ENCODE results near the gene STXBP1. TPM values are rescaled to one million over a fixed set of nuclear protein-coding genes. Genes with fewer than 3 reads are reported as not detected.
A peak's percentile ranks its signal among the peaks of the same experiment; 100 is the strongest.
"Not testable (repeated sequence)": the region's sequence is repeated elsewhere in the genome, so short reads cannot be mapped to it uniquely, and the experiment has no call there.

The STXBP1 gene
- total RNA-seq, 1 donor from 2014 or later: 16.0 TPM

DNA sequence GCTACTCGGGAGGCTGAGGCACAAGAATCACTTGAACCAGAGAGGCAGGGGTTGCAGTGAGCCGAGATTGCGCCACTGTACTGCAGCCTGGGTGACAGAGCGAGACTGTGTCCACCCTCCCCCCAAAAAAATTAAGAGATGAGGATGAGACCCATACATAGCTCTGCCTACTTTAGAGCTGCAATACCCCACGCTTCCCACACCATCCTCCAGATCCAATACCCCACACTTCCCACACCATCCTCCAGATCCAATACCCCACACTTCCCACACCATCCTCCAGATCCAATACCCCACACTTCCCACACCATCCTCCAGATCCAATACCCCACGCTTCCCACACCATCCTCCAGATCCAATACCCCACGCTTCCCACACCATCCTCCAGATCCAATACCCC lies 34.9 kb upstream of the STXBP1 start:
- DNase-seq (ENCODE audit: low read depth, low spot score): not testable (repeated sequence)

DNA sequence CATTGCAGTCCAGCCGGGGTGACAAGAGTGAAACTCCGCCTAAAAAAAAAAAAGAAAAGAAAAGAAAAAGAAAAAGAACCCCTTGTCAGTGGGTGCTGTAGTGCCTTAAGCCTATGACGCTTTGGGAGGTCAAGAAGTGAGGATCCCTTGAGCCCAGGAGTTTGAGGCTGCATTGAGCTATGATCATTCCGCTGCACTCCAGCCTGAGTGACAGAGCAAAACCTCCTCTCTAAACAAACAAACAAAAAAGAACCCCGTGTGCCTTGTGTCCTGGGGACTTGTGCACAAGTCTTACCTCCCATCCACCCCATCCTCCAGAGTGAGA lies 33.5 kb upstream of the STXBP1 start:
- no peak for DNase-seq (ENCODE audit: low read depth, low spot score)

DNA sequence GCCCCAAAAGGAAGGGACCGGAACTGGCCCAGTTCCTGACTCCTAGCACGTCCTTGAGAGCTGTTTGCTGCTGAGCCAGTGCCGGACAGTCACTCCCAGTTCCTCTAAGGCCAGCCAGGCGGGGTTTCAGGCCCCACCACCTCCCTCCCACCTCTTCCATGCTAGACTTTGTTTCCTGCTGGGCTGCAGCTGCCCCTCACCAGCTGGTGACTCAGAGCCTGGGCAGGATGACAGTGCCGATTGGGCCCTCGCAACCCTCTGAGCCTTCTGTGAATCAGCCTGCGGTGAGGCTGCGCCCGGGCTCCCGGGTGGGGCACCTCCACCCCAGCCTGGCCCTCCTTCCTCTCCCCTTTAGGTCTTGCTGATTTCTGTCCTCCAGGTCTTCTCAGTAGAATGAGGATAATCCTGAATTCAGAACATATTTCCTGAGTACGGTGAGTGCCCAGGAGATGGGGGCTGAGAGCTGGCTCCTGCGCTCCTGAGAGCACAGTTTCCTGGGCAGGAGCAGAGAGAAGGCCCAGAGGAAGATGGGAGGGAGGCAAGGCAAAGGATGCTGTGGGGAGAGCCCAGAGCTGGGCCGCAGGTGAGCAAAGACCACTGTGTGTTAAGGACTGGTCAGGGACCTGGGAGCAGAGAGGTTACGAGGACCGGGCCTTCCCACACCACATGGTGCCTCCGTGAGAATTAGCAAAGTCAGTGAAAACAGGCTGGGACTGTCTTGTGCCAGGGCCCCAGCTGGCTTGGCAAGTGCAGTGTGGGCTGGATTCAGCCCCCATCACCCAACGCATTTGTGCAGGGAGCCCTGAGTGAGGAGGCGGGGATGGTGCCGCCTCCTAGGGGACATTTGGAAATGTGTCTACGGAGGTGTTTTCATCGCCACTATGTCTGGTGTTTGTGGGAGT lies 32.9 kb upstream of the STXBP1 start:
- peak; percentile 89 for DNase-seq (ENCODE audit: low read depth, low spot score)

DNA sequence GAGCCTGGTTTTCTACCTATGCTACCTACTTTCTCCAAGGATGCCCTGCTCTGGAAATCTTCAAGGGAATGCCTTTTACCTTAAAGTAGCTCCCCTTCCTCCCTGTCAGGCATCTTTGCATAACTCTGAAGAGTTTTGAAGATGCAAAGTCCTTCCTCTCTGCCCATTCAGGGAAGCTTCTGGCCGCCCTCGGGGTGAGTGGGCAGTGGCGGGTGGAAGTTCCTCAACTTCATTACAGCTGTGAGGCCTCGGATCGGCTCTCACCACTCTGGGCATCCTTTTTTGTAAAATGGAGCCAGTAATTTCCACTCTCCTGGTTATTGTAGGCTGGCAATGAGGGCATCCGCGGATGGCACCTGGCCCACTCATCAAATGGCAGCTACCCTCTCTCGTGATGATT lies 31.7 kb upstream of the STXBP1 start:
- DNase-seq (ENCODE audit: low read depth, low spot score): no peak

DNA sequence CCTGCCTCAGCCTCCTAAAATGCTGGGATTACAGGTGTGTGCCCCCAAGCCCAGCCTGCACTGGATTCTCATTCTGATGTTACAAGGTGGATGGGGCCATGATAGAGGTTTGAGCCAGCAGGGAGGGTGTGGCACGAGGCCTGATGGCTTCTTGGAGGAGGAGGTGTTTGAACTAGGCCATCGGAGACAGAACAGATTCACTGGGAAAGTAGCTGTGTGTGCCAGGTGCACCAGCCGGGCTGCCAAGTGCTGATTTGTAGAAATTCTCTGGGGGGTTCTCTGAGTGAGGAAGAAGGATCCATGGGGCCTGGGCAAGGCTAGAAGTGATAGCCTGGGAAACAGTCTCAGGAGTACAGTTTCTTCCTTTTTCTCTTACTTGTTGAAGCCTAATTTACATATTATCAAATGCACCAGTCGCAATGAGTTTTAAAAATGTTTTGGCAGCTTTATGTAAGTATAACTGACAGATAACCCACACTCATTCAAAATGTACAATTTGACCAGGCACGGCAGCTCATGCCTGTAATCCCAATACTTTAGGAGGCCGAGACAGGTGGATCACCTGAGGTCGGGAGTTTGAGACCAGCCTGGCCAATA lies 31.1 kb upstream of the STXBP1 start:
- DNase-seq (ENCODE audit: low read depth, low spot score): no peak

DNA sequence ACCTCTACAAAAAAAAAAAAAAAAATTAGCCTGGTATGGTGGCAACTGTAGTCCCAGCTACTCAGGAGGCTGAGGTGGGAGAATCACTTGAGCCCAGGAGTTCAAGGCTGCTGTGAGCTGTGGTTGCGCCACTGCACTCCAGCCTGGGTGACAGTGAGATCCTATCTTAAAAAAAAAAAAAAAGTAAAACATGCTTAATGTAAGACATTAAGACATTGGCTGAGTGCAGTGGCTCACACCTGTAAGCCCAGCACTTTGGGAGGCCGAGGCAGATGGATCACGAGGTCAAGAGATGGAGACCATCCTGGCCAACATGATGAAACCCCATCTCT lies 27.6 kb upstream of the STXBP1 start:
- not testable (repeated sequence) for DNase-seq (ENCODE audit: low read depth, low spot score)

DNA sequence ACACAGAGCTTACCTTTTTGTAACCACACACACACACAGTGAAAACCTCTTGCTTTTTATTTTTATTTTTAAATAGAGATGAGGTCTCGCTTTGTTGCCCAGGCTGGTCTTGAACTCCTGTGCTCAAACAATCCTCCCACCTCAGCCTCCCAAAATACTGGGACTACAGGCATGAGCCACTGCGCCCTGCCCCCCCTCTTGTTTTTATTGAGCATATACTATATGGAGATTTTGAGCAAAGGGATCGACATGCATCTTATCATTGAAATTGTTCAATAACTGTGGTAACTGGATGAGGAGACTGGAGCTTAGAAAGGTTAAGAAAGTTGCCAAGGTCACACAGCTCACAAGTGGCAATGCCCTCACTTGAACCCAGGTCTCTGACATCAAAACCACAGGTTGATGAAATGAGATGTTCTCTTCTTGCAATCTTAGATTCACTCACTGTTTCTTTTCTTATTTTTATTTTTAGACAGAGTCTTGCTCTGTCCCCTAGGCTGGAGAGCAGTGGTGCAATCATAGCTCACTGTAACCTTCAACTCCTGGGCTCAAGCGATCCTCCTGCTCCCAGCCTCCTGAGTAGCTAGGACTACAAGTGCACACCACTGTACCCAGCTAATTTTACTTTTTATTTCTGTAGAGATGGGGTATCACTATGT lies 26.8 kb upstream of the STXBP1 start:
- DNase-seq (ENCODE audit: low read depth, low spot score): no peak

DNA sequence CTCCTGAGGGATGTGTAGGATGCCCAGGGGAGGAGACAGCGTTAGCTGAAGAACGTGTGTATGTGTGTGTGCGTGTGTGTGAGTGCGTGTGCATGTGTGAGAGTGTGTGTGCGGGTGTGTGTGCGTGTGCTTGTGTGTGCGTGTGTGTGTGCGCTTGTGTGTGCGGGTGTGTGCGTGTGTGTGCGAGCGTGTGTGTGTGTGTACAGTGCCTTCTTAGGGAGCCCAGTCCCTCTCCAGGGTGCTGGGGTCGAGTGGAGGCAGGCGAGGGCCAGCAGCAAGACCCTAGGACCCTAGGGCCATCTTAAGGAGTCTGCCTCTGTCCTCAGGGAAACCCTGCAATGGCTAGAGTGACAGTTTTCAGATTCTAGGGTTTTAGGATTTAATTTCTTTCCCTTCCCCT lies 26.0 kb upstream of the STXBP1 start:
- no peak for DNase-seq (ENCODE audit: low read depth, low spot score)

DNA sequence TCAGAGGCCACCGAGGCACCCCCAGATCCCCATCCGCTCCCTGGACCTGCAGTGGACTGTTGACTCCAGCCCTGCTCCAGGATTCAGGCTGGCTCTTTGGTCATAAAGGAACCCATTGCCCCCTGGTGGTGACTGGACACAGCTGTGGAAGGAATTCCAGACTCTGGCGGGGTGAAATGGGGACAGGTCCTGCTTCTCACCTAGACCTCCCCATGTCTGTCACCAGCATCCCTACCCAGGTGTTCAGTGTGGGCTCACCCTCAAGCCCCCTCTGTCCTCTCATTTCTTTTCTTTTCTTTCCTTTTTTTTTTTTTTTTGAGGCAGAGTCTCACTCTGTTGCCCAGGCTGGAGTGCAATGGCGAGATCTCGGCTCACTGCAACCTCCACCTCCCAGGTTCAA lies 25.5 kb upstream of the STXBP1 start:
- peak; percentile 54 for DNase-seq (ENCODE audit: low read depth, low spot score)

DNA sequence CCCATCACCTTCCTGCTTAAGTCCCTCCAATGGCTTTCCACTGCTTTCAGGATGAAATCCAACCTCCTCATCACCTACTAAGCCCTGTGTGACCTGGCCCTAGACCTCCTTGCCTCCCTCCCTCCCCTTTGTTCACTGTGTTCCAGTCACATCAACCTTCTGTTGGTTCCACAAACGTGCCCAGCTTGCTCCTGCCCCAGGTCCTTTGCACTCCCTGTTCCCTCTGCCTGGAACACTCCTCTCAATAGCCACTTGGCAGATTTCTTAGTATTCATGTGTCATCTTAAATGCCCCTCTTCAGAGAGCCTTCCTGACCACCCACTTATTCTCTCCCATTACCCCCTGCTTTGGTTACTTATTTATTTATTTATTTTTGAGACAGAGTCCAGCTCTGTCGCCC lies 24.1 kb upstream of the STXBP1 start:
- no peak for DNase-seq (ENCODE audit: low read depth, low spot score)

DNA sequence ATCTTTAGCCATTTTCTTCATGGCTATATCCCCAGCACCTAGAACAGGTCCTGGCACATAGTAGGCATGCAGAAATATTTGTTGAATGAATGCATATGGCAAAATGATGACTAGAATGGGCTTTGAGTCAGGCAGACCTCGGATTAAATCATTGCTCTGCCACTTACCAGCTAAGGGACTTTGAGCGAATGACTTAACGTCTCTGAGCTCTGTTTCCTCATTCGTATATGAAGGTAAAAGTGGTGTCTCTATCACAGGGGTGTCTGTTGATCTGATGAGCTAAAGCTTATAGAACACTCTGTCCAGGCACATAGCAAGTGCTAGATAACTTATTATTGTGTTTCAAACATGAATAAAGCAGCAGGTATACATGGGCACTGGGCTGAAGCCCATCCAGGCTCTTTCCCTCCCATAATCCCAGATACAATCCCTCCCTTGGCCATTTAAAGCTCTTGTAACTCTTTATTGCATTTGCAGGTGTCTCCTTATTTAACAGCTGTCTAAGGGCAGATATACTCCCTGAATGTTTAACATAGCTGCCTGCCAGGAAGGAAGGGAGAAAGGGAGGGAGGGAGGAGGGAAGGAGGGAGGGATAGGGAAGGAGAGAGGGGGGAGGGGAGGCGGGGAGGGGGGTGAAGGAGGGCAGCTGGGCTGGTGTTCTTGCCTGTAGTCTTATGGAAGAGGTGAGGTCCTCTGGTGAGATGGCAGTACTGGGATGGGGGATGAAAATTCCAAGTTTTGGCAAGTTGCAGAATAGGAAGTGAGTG lies 23.2 kb upstream of the STXBP1 start:
- DNase-seq (ENCODE audit: low read depth, low spot score): no peak

DNA sequence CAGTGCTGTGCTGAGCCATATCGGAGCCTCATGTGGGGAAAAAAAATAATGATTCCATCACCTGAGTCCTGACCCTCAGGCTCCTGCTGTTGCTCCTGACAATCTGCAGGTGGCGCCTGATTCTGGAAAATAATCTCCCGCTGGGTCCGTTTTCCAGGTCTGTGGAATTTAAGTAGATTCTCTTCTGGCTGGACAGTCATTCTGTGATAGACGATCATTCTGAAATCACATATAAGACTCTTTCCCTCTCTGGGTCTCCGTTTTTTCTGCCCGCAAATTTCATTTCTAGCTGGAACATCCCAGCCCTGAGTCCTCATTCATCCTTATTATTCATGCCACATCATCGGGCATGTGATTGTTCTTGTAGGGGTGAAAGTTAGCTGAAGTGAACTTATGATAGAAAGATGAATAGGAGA lies 22.1 kb upstream of the STXBP1 start:
- no peak for DNase-seq (ENCODE audit: low read depth, low spot score)

DNA sequence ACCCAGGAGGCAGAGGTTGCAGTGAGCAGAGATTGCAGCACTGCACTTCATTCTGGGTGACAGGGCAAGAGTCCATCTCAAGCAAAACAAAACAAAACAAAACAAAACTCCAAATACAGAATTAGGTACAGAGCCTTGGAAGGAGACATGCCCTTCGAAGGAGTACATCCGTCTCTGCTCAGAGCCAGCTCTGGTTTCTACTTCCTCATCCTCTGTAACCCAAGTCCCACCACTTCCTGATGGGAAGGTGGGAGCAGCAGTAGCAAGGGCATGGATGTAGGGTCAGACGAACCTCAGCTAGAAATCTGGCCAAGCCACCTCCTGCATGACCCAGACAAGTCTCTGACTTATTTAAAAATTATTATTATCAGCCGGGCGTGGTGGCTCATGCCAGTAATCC lies 16.5 kb upstream of the STXBP1 start:
- DNase-seq (ENCODE audit: low read depth, low spot score): no peak

DNA sequence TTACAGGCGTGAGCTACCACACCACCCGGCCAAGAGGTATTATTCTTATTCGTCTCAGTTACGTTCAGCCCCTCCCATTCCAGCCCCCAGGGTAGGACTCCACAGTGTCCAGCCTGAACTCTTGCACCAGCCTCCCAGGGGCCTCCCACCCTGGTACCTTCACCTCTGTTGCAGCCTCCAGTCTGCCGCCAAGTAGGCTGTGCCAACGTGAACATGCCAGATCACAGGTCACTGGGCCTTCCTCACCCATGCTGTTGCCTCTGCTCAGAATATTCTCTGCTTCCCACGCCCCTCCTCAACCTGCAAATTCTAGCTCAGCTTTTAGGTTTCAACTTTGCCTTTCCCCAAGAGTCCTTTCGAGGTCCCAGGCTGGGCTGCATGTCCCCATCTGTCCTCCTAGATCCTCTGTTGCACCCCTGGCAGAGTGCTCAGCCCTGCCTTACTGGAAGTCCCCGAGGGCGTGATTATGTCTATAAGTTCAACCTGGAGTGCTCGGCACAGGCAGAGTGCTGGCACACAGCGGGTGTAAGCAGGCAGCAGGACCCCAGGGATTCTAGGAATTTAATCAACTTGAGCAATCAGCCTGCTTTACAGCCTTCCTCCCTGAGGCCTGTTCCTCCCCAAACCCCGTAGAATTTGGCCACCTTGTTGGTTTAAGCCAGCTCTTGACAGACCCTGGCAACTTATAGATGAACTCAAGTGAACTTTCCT lies 13.1 kb upstream of the STXBP1 start:
- no peak for DNase-seq (ENCODE audit: low read depth, low spot score)

DNA sequence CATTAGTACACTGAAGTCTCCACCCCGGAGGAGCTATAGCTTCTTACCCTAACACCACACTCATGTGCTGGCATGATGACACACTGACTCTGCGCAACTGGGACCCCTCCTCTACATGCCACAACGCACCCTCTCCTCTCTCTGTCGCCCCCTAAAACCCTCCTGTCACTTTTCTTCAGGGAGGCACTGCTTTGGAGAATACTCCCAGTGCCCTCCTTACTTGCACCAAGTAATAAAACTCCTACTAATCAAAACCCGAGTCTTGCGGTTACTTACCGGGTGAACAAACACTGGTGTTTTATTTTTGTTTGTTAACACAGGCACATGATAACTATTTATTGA lies 12.6 kb upstream of the STXBP1 start:
- DNase-seq (ENCODE audit: low read depth, low spot score): no peak

DNA sequence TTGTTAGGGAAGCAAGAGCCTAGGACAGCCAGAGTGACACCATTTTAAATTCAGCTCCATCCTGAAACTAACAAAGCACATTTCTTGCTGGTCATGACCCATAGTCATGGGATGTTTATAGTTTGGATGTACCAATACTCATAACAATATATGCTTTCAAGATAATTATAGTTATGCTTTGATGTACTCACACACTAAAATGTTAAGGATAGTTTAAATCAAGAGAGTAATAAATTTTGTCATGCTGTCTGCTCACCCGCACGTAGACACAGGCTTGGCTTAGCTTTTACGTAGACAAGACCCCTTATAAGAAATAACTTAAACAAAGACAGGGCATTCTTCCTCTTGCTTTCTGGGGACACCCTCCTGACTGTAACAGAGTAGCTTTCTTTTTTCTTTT lies 8.9 kb upstream of the STXBP1 start:
- no peak for DNase-seq (ENCODE audit: low read depth, low spot score)

DNA sequence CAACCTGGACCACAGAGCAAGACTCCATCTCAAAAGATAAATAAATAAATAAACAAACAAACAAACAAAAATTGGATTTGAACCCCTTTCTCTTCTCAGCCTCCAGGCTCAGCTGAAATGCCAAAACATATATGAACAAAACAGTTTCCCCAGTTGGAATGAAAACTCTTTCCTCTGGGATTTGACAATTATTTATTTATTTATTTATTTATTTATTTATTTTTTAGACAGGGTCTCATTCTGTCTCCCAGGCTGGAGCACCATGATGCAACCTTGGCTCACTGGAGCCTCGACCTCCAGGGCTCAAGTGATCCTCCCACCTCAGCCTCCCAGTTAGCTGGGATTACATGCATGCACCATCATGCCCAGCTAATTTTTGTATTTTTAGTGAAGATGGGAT lies 6.0 kb upstream of the STXBP1 start:
- DNase-seq (ENCODE audit: low read depth, low spot score): no peak

DNA sequence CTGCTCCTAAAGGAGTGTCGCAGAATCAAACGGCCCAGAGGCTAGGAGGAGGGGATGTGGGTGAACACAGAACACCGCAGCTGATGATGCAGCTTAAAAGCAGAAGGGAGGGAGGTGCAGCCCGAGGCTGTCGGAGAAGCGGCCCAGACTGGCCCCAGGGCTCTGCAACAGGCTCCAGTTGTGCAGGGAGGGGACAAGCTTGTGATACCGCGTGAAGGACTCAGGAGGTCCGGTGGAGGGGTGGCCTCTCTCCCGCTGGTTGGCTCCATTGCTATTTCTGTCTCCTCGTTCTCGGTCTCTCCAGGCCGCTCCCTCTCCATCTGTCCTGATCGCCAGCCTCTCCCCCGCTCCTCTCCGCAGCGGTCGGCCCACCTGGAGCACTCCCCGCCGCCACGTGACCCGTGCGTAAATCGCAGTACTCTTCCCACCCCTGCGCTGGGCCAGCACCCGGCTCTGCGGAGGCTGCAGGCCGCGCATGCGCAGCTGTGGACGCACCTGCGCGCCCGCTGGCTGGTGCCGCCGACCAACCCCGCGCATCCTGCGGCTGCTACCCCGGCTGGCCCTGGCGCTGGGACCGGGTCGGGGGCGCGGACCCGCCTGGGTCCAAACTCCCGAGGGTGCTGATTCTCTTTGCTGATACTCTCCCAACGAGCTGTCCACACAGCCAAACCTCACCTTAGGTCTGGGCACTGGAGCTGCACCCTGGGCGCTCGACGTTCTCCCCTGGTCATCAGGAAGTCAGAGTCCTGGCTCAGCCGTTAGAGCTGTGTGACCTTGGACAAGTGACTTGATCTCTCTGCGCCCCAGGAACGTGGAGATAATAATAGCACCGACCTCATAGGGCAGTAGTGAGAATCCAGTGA lies 3.7 kb upstream of the STXBP1 start:
- DNase-seq (ENCODE audit: low read depth, low spot score): no peak

DNA sequence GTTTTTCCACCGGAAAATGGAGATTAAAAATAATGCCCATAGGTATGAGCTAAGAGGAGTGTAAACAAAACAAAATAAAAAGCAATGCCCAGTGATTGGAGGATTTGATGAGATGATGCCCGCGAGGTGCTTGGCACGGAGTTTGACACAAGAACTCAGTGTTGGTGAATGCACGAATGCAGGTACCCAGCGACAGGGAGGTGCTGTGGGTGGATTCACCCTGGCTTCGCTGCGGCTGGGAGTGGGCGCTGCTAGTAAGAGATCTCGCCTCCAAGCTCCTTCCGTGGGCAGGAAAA lies 526 bp upstream of the STXBP1 start:
- no peak for DNase-seq (ENCODE audit: low read depth, low spot score)

DNA sequence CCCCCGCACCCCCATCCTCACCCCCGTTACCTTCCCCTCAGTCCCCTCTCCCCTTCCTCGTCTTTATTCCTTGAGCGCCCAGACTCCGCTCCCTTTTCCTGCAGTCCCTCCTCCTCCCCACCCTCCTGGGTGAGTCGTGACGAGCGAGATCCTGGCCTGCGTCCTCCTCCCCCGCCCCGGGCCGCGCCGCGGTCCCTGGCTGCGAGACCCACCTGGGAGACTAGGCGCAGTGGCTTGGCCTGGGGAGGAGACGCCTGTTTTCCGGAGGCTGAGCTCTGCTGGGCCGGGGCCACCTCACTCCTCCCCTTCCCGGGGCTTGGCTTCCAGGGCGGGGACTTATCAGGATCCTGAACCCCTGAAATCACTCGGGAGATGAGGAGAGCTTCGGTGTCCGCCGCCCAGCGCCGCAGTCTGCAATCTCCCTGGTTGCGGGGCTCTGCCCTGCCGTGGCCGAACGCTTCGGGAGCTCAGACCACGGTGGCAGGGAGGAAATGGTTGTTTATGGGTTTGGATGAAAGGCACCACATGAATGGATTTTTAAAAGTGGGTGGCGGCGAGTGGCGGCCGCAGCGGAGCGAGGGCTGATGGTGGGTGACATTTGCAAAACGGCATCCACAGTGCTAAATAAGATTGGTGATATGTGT lies 984 bp downstream of the STXBP1 start:
- DNase-seq (ENCODE audit: low read depth, low spot score): peak; percentile 39

Data from pulmonary artery endothelial cell (primary cell).